AG10803 (cell line): ENCODE results near the gene SBNO2.

ENCODE experiments used
- DNase-seq: peaks from one replicate; pipeline ENCODE4 v3.0.0; 2010; ENCODE audit warnings: low read depth
- H3K4me3 ChIP-seq: 2 replicates; pipeline ENCODE4 v1.5.1; 2011; ENCODE audit warnings: mild to moderate bottlenecking, low read length, control low read depth
- CTCF ChIP-seq: conservative IDR thresholded peaks from 2 replicates; pipeline ENCODE4 v1.5.1; 2011; ENCODE audit warnings: mild to moderate bottlenecking, low read length, control low read depth, inconsistent platforms

The SBNO2 gene

GRCh38 chr19:1169921-1170885 is 3.9 kb downstream of the SBNO2 start:
- TF ChIP-seq CTCF, result no peak
- DNase-seq, result peak; percentile 44
- no peak overlapping the region for H3K4me3 ChIP-seq

GRCh38 chr19:1169411-1169791 is 4.7 kb downstream of the SBNO2 start:
- no peak for TF ChIP-seq CTCF
- no peak overlapping the region for H3K4me3 ChIP-seq
- no peak for DNase-seq

- no peak overlapping the region for H3K4me3 ChIP-seq
- peak; percentile 46 for DNase-seq
- no peak for TF ChIP-seq CTCF
Observed at GRCh38 chr19:1168572-1169410, 5.3 kb downstream of the SBNO2 start.

GRCh38 chr19:1167687-1168571 is 6.1 kb downstream of the SBNO2 start:
- no peak for TF ChIP-seq CTCF
- no peak overlapping the region for H3K4me3 ChIP-seq
- no peak for DNase-seq

- no peak overlapping the region for H3K4me3 ChIP-seq
- TF ChIP-seq CTCF, result no peak
- no peak for DNase-seq
Observed at GRCh38 chr19:1166872-1167573, 7.0 kb downstream of the SBNO2 start.
